HFFc6 (cell line): Measurements from ENCODE around the gene RASSF3. TPM values are rescaled to one million over a fixed set of nuclear protein-coding genes. Genes with fewer than 3 reads are reported as not detected.
"Not testable (repeated sequence)": the region's sequence is repeated elsewhere in the genome, so short reads cannot be mapped to it uniquely, and the experiment has no call there.

ENCODE experiments used
- DNase-seq: peaks from one replicate; pipeline ENCODE4 v3.0.0-alpha.2; 2018
- H3K27ac Mint-ChIP-seq: 2 replicates; pipeline ENCODE4 v1.8.0; 2020; ENCODE audit warnings: mild to moderate bottlenecking, mixed read lengths
- H3K27me3 Mint-ChIP-seq: 2 replicates; pipeline ENCODE4 v1.8.0; 2021; ENCODE audit warnings: mild to moderate bottlenecking, moderate library complexity, mixed read lengths; ENCODE audit not compliant: insufficient read depth
- H3K36me3 Mint-ChIP-seq: 2 replicates; pipeline ENCODE4 v1.8.0; 2021; ENCODE audit warnings: low read depth, mixed read lengths
- H3K4me1 Mint-ChIP-seq: 2 replicates; pipeline ENCODE4 v1.8.0; 2020; ENCODE audit warnings: low read depth, mixed read lengths
- H3K4me3 Mint-ChIP-seq: 2 replicates; pipeline ENCODE4 v1.8.0; 2020; ENCODE audit warnings: mild to moderate bottlenecking, moderate library complexity, mixed read lengths
- H3K9me3 Mint-ChIP-seq: 2 replicates; pipeline ENCODE4 v1.8.0; 2020; ENCODE audit warnings: mild to moderate bottlenecking, mixed read lengths
- CTCF ChIP-seq: fragments of 200-600 bp; sonication (generic); IDR thresholded peaks from 2 replicates; pipeline ENCODE4 v1.5.0; 2021; ENCODE audit warnings: antibody characterized with exemption, mild to moderate bottlenecking
- total RNA-seq, 6 experiments: library from RNA; stranded (reverse); fragmentation: NEBNext Ultra II Directional; extraction: Animal tissue kit (Norgen Biotek cat#: 25700); gene quantifications; 2 replicates in 1 of 6; 3 replicates in 5 of 6; pipeline ENCODE4 v1.2.3, GENCODE V29; 2021

Gene RASSF3
- total RNA-seq, 6 experiments from 2014 or later, result 16.9 to 23.3 (median 20.6) TPM

- peaks cover 15% of the 10 kb centered on the region for H3K27me3 Mint-ChIP-seq
- no peak overlapping the region for H3K4me3 Mint-ChIP-seq
- H3K27ac Mint-ChIP-seq, result no peak overlapping the region
- H3K4me1 Mint-ChIP-seq, result no peaks in the 10 kb centered on the region
- DNase-seq, result no peak
- TF ChIP-seq CTCF, result no peak
- H3K36me3 Mint-ChIP-seq, result peaks cover 16% of the 10 kb centered on the region
- H3K9me3 Mint-ChIP-seq, result peaks cover 16% of the 10 kb centered on the region
These were observed 33.2 kb upstream of the RASSF3 start for GRCh38 chr12:64577046-64577445.

GRCh38 chr12:64578566-64578965 is 31.7 kb upstream of the RASSF3 start:
- H3K36me3 Mint-ChIP-seq, result peaks cover 10% of the 10 kb centered on the region
- TF ChIP-seq CTCF, result no peak
- no peak for DNase-seq
- no peak overlapping the region for H3K4me3 Mint-ChIP-seq
- no peak overlapping the region for H3K27ac Mint-ChIP-seq
- H3K4me1 Mint-ChIP-seq, result peaks cover 3% of the 10 kb centered on the region
- peaks cover 12% of the 10 kb centered on the region for H3K9me3 Mint-ChIP-seq
- peaks cover 12% of the 10 kb centered on the region for H3K27me3 Mint-ChIP-seq

GRCh38 chr12:64580681-64581080 is 29.6 kb upstream of the RASSF3 start:
- TF ChIP-seq CTCF, result no peak
- Mint-ChIP-seq H3K36me3 (no peaks in the 10 kb centered on the region), H3K9me3 (no peaks in the 10 kb centered on the region), H3K4me1 (peaks cover 14% of the 10 kb centered on the region), H3K27ac (no peak overlapping the region), H3K4me3 (no peak overlapping the region), H3K27me3 (peaks cover 19% of the 10 kb centered on the region)
- DNase-seq, result no peak

DNA sequence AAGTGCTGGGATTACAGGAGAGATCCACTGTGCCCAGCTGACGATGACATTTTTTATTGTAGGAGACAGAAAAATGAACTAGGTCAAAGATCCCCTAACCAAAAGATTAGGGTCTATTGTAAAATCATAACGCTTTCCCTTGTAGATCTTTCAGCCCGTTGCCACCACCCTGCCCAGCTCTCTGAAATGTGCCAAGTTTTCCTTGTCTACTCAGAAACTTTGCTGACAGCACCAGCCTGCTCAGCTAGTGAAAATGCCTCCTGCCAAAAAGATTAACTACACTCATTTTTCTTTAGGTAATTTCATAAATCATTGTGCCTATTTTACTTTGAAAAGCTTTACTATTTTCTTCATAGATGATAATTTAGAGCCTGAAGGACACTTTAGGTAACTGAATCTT is 28.2 kb upstream of the RASSF3 start:
- H3K27ac Mint-ChIP-seq, result no peak overlapping the region
- no peak for TF ChIP-seq CTCF
- no peaks in the 10 kb centered on the region for H3K36me3 Mint-ChIP-seq
- peaks cover 14% of the 10 kb centered on the region for H3K4me1 Mint-ChIP-seq
- H3K9me3 Mint-ChIP-seq, result no peaks in the 10 kb centered on the region
- no peak overlapping the region for H3K4me3 Mint-ChIP-seq
- peaks cover 19% of the 10 kb centered on the region for H3K27me3 Mint-ChIP-seq
- DNase-seq, result no peak

DNA sequence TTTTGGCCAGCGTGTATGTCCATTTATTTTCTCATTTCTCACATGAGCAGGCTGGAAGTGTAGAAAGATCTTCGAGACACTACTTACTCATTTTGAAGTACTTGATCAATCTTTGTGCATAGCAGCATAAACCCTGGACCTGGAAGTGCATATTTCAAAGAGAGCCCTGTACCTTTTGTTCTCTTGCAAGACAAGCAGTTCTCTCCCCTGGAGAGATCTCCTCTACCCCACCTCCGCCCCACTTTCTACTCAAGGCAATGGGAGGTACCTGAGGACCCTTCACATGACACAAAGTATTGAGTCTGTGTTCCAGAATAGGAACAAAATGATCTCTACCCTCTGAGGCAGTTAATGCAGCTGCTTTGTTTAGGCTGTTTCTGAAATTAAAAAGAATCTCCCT is 27.4 kb upstream of the RASSF3 start:
- no peaks in the 10 kb centered on the region for H3K9me3 Mint-ChIP-seq
- no peak overlapping the region; the same call in 1 of the 2 replicates for H3K4me3 Mint-ChIP-seq
- H3K4me1 Mint-ChIP-seq, result peaks cover 14% of the 10 kb centered on the region

DNA sequence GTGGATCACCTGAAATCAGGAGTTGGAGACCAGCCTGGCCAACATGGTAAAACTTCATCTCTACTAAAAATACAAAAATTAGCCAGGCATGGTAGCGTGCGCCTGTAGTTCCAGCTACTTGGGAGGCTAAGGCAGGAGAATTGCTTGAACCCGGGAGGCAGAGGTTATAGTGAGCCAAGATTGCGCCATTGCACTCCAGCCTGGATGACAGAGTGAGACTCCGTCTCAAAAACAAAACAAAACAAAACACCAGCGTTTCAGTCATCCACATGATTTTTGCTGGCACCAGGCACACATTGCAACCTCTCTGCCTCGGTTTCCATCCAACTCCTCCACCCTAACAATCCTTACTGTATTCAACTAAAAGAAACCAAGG is 26.9 kb upstream of the RASSF3 start:
- Mint-ChIP-seq H3K27me3 (peaks cover 14% of the 10 kb centered on the region), H3K4me3 (peak overlapping the region; percentile 63; the same call in 1 of the 2 replicates), H3K4me1 (peaks cover 14% of the 10 kb centered on the region)
- not testable (repeated sequence) for H3K9me3 Mint-ChIP-seq, H3K36me3 Mint-ChIP-seq, H3K27ac Mint-ChIP-seq, DNase-seq

More for the DNA sequence above, 27.4 kb upstream of the RASSF3 start:
- H3K27ac Mint-ChIP-seq, result no peak overlapping the region
- DNase-seq, result no peak
- no peaks in the 10 kb centered on the region for H3K36me3 Mint-ChIP-seq
- TF ChIP-seq CTCF, result no peak
- H3K27me3 Mint-ChIP-seq, result peaks cover 16% of the 10 kb centered on the region
